Measurements from ENCODE around the gene ALOX5.

GRCh38 chr10:45420453-45421192 lies 46.6 kb downstream of the ALOX5 start:
- no peak for TF ChIP-seq CTCF (conservative IDR thresholded peaks at IDR 0.05; ENCODE audit: low read depth, low read length)
- no peak for TF ChIP-seq EZH2phosphoT487 (IDR thresholded peaks at IDR 0.05; ENCODE audit: borderline replicate concordance, low read length)
